Fibroblast of skin of abdomen (primary cell): ENCODE data around the gene EDRF1.
A peak's percentile ranks its signal among the peaks of the same experiment; 100 is the strongest.

Source experiments
- DNase-seq: peaks from one replicate; pipeline ENCODE4 v3.0.0-alpha.2; 2013

EDRF1 gene

GRCh38 chr10:125788156-125789034 is 68.9 kb downstream of the EDRF1 start:
- DNase-seq, result no peak

DNA sequence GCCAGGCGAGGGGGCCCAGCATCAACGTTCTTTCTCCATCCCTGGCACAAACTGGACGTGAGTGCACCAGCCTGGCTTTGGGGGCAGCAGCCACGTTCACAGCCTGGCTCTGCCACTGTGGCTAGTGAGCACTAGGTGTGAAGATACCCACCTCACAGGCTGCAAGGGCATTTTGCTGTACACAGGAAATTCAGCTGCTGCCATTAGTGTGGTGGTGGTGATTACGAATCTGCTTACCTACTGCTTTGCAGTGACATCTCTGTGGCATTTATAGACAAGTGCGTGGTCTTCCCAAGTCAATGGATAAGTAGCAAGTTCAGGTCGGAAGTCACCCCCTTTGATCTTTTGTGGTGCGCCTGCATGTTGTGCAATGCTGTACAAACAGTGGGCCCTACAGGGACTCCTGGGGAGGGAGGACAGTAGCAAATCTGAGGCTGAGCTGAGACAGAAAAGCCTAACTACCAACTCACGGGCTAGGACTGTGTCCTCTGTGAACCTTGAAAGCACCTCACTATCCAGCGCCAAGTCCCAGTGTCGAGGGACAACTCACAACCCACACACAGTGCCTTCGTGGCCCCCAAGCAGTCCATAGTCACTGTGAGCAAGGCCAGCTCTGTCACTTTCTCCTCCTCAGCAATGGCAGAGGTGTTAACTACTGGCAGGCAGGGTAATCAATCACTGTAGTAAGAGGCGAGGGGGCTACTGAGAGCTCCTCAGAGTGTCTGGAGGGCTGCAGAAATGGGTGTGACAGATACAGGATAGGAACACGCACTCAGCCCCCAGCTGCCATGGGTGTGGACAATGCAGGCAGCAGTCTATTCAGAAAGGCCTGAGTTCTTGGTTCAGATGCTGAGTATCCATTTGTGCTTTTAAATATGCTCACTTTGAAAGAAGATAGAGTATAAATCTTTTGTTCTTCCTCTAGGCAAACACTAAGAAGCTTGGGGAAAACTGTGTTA is 73.1 kb downstream of the EDRF1 start:
- DNase-seq, result no peak

GRCh38 chr10:125795128-125795527 is 75.6 kb downstream of the EDRF1 start:
- no peak for DNase-seq

DNA sequence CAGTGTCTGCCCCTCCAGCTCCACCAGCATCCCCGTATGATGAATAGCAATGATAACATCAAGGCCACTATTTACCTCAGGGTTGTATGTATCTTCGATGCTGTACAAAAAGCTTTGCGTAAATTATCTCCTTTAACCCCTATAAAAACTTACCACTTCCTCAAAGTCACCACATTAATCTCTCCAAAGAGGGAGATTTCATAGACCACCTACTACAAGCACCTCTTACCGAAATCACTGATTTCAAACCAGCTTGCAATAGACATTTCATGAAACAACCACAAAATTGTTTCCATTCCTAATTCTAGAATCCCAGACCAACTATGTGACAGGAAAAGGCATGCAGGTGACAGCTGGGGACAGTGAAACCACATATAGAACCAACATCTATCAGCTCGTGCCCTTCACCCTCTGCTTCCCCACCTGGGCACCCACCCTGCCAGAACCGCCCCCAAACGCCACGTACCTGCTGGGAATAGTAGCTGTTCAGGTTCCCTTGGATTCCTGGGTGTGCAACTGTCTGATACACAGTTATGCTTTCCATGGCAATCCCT is 76.2 kb downstream of the EDRF1 start:
- DNase-seq, result no peak

DNA sequence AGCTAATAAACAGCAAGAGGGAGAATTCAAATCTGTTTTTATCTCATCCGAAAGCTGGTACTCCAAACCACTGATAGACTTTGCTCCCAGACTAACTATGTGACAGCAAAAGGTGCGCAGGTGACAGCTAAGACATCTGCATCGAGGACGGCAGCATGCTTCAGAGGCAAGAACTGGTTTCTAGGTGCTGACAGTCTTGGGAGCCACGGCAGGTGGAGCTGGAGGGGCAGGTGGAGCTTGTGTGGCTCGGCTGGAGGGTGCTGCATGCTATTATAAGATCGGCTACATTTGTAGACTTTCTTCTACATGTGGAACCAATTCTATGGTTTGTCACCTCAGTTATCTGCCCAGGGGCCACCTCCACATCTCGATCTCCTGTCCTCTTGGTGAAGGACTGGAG is 77.9 kb downstream of the EDRF1 start:
- no peak for DNase-seq

- no peak for DNase-seq
These were observed 78.6 kb downstream of the EDRF1 start for GRCh38 chr10:125797994-125798662.

- DNase-seq, result no peak
These were observed 80.1 kb downstream of the EDRF1 start for GRCh38 chr10:125799451-125800182.

- DNase-seq, result no peak
These were observed 82.1 kb downstream of the EDRF1 start for GRCh38 chr10:125801574-125801973.

GRCh38 chr10:125802131-125802530 is 82.6 kb downstream of the EDRF1 start:
- no peak for DNase-seq

- no peak for DNase-seq
These were observed 83.2 kb downstream of the EDRF1 start for GRCh38 chr10:125802739-125803138.

DNA sequence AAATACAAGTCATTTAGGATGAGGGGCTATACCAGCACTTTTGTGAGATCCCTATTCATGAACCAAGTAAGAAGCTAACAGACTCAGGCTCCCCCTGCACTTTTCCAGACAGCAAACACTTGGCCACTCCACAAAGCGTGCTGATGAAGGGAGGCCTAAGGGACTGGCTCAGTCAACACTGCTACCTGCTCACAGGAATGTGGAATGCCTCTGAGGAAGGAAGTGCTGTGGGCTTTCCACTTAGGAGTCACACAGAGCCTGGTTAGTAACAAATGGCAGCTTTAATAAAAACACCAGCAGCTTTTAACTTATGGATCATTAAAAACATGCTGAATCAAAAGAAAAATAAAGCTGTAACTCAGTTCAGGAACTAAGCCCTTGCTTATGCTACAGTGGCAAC is 88.5 kb downstream of the EDRF1 start:
- no peak for DNase-seq

DNA sequence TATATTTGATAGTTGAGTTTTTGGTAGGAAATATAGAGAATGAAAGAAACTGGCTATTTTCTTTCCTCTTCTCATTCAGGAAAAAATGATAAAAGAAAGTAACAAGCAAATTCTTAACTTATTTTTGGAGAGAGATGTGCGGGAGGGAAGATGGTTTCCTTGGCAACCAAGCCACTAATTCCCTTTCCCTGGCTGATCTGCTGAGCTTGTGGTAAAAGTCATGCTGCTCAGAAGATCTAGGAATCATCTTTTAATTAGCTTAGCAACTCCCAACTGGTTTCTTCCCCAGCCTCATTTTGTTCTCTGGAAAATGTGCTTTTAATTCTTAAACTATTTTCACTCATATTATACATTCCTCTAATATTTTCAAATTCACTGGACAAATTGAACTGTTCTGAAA is 91.7 kb downstream of the EDRF1 start:
- peak; percentile 46 for DNase-seq

- peak; percentile 74 for DNase-seq
These were observed 92.7 kb downstream of the EDRF1 start for GRCh38 chr10:125812128-125812750.
